Omental fat pad (tissue), 4 donors: ENCODE results near the gene PLPPR3. TPM values are rescaled to one million over a fixed set of nuclear protein-coding genes. Genes with fewer than 3 reads are reported as not detected.

Experiments used
- ATAC-seq: fragments of 150-250 bp; one replicate; pipeline ENCODE4 v1.9.1; 2016; ENCODE audit warnings: mild to moderate bottlenecking, moderate library complexity; ENCODE audit not compliant: low FRiP score
- DNase-seq: peaks from one replicate; pipeline ENCODE4 v3.0.0-alpha.2; 2019; ENCODE audit warnings: low spot score
- CTCF ChIP-seq, 3 donors: fragments of 450-650 bp; IDR thresholded peaks; one replicate each; pipeline ENCODE4 v1.5.1; 2016 to 2017; ENCODE audit warnings: antibody characterized with exemption in 3 of 3, mild to moderate bottlenecking in 3 of 3, moderate library complexity in 2 of 3
- total RNA-seq, 4 donors: library from RNA; depleted of rRNA; stranded (reverse); fragments of >200 nt; gene quantifications; one replicate each; pipeline ENCODE4 v1.1.0, GENCODE V29; 2016

PLPPR3 gene
- total RNA-seq, 4 donors from 2014 or later: not detected

GRCh38 chr19:800360-801029 lies 21.3 kb downstream of the PLPPR3 start:
- no peak for TF ChIP-seq CTCF (IDR thresholded peaks at IDR 0.05)
- ATAC-seq (no peak), DNase-seq (no peak)

GRCh38 chr19:799076-799881 lies 22.5 kb downstream of the PLPPR3 start:
- TF ChIP-seq CTCF (IDR thresholded peaks at IDR 0.05): no peak
- ATAC-seq (no peak), DNase-seq (no peak)

- ATAC-seq: no peak
- no peak for TF ChIP-seq CTCF (IDR thresholded peaks at IDR 0.05)
- no peak for DNase-seq
These were observed 23.2 kb downstream of the PLPPR3 start for GRCh38 chr19:798415-799075.

GRCh38 chr19:797528-798414 lies 24.0 kb downstream of the PLPPR3 start:
- no peak for DNase-seq
- no peak for TF ChIP-seq CTCF (IDR thresholded peaks at IDR 0.05)
- ATAC-seq: peak; percentile 45

- ATAC-seq: peak; percentile 87
- no peak for TF ChIP-seq CTCF (IDR thresholded peaks at IDR 0.05)
- DNase-seq: peak; percentile 93
These were observed 24.8 kb downstream of the PLPPR3 start, which contains the start of gene PTBP1 for GRCh38 chr19:796692-797527. PTBP1 (plus strand) TSS chr19:797452; CDS start chr19:797498, 46 bp downstream.
